HT-29 (cell line): ENCODE measurements around the gene DIAPH3. TPM values are rescaled to one million over a fixed set of nuclear protein-coding genes. Genes with fewer than 3 reads are reported as not detected.

ENCODE experiments used
- DNase-seq: peaks from one replicate; pipeline ENCODE4 v3.0.0-alpha.2; 2015; ENCODE audit warnings: low spot score
- total RNA-seq: library from RNA; depleted of rRNA; stranded (reverse); fragments of >200 nt; shearing (Covaris generic); gene quantifications from 2 replicates; pipeline ENCODE4 v1.2.3, GENCODE V29; 2014

Gene DIAPH3
- total RNA-seq, 1 experiment from 2014 or later = 7.9 TPM

DNA sequence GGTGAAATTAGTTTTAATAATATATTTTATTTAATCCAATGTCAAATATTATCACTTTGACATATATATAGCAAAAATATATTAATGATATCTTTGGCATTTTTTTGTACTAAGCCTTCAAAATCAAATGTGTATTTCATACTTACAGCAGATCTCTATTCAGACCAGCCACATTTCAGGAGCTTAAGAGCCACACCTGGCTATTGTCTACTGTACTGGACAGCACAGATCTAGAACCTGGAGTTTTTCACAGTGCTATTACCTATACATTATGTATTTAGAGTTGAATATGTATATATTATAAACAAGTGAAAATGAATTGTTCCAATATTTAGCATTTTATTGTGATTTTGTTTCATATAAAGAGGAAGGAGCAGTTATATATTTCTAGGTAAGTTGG is 486.3 kb downstream of the DIAPH3 start:
- DNase-seq = no peak

DNA sequence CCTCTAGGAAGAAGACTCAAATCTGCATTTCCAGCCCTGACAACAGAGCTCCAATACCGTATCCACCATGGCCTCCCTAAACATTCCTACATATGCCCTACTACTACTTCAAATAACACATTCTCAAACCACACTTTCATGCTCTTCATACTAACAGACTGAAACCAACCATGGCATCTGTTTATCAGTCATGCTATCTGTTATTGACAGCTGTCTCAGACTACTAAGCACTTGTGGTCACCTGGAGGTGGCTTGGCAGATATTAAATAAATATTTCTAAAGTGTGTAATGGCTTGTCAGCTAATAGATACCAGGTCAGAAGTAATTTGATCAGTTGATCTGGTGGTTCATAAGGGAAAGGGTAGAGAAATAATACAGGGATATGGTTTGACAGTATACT is 489.1 kb downstream of the DIAPH3 start:
- no peak for DNase-seq

DNA sequence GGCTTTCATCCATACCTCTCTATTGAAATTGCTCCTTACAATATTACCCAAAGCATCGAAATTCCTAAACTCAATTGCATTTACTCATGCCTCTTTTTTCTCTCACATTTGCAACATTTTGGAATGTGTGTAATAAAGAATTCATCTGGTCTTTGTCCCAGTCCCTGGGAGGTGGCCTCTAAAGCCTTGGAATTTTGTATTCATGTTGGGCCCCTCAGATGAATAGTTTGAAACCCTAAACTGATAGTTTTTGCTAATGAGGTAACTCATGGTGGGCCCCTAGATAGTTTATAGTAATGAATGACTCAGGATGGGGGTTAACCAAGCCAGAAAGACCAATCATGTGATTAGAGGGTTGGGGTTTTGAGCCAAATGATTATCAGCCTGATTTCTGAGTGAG is 490.4 kb downstream of the DIAPH3 start:
- no peak for DNase-seq

DNA sequence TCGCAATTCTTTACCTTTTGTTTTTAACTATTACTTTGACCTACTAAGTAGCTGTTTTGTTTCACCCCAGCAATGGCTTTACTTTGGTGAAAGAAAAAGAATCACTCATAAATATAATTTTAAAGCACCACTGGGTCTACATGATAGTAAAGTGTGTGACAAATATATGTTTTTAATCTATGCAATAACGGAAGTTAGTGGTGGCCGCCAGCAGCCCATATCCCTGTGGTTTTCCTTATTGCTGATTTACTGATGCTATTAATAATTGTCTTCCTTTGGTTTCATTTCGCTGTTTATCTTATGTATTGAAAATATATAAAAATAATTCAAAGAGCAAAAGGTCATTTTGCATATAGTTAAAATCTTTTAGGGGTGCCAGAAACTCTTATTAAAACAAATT is 491.3 kb downstream of the DIAPH3 start:
- no peak for DNase-seq

DNA sequence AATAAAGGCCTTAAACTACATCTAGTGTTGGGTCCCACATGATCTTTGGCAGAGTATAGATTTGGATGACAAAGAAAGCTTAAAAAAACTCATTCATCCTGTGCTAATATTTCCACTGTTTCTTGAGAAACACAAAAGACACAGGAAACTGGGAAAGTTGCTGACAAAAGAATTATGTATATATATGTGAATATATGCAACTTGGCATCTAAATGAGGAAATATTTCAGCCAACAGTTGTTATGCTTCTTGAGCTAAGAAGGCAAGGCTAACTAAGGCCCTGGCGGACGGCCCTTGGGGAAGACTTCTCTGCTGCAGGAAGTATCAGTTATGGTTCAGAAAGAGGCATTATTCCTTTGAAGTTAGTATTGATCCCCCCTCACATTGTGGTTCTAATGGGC is 491.8 kb downstream of the DIAPH3 start:
- no peak for DNase-seq

DNA sequence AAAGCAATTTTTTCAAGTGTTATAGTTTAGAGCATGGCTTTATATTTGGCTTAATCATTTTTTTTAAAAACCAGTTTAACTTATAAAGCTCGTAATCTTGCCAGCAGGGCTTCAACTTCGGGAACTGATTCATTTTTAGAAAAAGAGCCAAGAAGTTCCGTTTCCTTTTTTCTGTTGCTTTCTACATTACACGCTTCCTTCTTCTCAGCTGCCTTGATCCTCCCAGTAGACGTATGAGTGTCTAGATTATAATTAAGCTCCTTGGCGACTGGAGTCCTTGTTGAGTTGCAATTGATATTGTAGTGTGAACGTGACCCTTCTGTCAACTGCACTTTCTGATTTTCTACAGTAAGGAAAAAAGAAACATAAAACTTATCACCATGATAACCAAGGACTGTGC is 497.2 kb downstream of the DIAPH3 start:
- no peak for DNase-seq

DNA sequence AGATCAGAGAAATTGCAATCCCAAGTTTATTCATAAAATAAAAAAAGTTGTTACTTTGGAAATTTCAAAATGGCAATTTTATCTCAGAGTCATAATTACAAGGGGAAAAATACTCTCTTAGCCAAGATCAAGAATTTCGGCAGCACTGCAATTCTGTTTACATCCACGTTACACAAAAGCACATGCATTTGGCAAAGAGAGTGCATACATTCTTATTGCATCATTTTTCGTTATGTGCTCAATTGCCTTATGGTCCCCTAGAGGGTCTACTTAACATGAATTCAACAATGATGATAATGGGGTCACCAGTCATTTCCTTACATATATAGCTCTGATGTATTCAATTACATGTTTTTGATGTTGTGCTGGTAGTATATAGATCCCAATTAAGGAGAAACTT is 498.0 kb downstream of the DIAPH3 start:
- no peak for DNase-seq

DNA sequence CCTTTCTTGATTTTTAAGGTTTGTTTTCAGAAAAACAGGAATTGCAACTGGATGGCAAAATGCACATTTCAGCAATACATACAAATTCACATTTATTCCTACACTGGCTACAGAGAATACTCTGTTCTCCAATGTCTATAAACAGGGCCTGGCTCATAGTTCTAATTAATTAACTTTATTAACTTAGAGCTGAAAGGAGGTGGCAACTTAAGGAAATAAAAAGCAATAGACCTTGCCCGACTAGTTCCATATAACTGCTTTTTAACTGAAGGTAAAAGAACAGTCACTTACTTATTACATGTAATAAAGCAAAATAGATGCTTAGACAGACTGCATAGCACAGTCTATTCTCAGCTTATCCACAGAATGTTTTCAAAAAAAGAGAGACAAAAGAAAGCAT is 498.5 kb downstream of the DIAPH3 start:
- DNase-seq = no peak

DNA sequence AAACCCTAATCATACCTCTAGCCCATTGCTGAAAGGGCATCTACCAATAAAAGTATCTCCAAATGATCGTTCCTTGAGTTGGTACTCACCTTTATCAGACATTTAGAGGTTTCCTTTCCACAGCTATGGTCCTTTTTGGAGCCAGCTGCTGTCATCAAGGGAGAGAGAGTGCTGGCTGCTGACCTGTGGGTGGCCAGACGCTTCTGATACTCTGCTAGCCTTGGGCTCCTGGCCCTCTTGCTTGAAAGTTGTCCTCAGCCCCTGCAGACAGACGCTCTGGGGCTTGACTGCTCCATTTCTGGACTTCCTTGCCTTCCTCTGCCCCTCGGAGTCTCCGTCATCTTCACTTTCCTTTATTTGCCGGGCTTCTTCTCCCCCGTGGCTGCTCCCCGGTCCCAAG is 499.1 kb downstream of the DIAPH3 start:
- DNase-seq = no peak

DNA sequence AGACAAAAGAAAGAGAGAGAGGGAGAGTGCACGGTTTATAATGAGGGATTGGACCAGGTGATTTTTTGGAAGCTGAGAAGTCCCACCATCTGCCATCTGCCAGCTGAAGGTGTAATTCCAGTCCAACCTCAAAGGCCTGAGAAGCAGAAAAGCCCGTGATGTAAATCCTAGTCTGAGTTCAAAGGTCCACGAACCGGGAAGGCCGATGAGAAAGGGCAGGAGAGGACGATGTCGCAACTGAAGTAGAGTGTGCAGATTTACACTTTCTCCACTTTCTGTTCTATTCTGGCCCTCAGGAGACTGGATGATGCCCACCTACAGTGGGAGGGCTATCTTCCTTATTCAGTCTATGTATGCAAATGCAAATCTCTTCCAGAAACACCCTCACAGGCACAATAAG is 500.0 kb downstream of the DIAPH3 start:
- no peak for DNase-seq

DNA sequence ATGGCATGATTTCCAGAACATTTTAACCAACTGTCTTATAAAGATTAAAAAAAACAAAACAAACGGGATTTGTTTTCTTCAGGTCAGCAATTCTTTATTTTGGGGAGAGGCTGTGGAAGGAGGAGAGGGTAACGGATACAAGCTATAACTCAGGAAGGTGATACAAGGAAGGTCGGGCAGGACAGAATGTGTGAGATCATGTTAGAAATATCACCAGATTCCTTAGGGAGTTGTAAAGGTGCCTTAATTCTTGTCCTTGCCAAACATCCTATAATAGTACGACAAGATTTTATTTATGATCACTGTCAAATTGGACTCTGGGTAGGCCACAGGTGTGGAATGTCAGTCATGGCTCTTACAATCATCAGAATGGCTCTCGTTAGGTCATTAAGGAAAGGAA is 503.1 kb downstream of the DIAPH3 start:
- no peak for DNase-seq

DNA sequence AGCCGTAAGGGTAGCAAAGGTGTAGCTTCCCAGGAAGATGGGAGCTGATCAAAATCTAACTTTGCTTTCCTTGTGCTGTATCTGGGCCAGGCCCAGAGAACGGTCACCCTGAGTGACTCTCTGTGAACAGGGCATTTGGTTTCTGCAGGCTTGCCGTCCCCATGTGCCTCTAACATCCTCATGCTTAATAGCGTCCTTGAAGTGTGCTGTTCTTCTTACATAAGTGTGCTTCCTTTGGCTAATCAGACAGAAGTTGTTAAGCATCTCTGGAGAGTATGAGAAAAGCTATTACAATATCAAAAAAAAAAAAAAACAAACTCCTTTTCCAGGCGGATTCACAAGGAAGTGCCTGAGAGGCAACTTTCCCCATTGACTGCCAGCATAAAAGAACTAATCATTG is 503.7 kb downstream of the DIAPH3 start:
- no peak for DNase-seq

DNA sequence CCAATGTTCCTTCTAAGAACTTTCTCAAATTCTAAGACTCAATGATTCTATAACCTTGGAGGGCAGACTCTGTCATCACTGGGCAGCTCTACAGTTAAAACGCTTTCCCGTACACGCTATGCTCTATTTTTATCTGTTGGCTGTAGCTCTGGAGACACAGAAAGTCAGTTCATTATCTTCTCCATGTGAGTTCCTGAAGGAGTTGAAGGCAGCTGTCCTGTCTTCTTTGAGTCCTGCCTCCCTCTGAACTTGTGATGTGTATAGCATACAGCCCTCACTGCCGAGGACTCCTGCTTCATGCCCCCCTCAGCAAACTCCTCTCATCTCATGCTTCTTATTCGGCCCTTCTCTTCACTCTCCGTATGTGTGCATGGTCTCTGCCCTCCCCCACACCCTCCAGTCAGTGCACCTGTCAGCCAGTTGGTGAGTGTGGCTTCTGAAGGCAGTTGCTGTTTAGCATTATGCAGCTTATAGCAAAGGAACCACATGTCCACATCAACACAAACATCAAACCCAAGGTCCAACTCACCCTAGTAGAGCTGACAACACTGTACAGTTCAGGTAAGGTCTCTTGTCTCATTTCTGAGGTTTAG is 504.9 kb downstream of the DIAPH3 start:
- DNase-seq = no peak

DNA sequence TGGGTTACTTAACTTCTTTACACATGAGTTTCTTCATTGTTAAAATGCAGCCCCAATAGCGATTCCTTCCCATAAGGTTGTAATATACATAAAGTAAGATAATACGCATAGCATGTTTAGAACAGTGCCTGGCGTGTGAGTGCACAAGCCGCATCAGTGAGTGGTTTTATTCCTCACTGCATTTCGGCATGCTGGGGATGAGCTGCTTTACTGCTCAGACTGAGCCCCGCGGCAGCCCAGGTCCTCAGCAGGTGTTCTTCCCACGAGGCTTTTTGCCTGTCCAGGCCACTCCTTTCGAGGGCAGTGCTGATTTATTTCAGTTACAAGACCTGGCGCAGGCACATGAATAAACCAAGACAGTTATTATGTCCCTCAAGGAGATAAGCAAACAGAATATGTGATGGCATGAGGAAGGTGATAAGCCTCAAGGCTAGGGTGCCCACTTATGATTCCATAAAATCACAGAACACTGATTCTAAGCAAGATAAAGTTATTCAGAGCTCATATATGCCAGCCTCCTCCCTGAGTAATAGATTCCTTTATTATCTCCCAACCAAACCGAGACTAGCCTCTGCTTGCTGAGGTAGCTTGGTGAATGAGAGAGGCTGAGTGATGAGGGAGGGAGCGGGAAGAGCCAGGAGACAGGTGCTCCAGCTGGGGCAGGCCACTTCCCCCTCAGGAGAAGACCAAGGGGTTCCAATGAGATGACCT is 505.5 kb downstream of the DIAPH3 start:
- no peak for DNase-seq

DNA sequence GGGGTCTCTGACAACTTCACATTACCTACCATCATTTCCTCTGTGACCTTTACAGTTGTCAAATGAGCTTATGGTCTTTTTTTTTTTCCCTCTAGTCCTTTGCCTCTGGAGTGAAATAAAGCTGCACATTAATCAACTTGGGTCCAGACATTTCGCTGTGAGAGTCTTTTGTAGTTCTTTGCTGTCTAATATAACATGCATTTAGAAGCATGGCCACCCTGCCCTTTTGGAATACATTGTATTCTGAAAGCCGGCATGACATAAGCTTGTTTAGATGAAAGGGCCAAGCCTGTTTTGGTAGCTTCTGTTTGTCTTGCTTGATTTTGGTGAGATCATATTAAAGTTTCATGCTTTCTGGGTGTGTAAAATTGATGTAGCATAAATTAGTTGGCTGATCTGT is 509.8 kb downstream of the DIAPH3 start:
- no peak for DNase-seq

DNA sequence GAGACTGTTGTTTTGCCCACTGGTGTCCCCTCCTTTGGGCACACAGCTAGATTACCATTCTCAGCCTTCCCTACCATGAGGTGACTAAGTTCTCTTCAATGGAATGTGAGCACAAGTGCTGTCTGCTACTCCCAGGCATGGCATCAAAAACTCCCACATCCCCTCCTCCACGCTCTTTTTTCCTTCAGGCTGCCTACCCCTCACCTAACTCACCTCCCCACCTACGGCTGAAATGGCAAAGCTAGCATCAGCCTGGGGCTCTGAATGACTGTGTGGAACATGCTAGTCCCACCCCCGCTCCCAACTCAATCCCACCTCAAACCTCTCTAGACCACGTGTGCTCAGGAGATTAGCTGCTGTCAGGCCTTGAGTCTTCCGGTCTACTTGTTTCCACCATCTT is 512.2 kb downstream of the DIAPH3 start:
- no peak for DNase-seq

DNA sequence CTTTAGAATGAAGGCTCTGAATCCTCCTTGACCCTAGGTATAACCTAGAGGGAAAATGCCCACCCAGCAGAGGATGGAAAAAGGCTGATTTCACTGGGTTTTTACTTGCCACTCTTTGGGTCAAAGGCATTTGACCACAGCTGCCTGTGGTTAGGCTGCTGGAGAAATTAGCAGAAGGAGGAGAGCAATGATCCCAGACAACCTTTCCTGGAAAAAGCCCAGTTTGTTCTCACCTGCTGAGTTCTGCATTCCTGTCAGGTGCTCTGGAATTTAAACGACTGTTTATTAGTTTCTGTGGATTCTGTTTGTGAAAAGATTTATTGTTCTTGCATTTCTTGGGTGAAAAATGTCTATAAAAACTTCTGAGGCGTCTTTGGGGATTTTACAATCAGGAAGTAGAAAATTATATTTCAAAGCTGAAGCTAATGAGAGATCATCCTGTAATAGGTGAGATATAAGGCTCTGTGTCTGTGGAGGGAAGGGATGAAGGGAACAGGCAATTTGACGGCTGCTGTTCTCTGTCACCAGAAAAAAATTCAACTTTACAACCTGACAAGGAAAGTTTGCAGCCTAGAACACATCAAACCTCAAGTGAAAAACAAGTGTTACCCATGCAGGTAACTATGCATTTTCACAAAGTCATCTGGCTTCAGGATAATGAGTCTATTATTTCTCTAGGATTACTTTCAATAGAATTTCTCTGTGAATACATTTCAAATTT is 519.7 kb downstream of the DIAPH3 start:
- peak; percentile 19 for DNase-seq

DNA sequence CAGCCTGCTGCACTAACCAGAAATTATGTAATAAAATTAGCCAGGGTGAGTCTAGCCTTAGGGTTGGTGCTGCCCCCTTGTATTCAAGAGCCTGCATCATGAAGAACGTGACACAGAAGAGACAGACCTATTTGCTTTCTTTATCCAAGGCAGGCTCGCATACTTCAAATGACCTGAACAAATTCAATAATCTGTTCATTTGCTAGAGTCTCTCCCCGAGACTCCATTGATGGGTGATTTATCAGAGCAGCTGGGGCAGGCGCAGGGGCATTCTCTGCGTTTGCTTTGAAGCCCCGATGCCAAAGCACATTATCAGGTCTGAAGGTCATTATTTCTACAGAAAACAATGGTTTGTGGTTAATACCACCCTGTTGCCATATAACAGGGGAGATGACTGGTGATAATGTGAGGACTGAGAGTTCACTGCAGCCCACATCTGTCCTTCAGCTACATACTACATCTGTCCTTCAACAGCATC is 520.3 kb downstream of the DIAPH3 start:
- no peak for DNase-seq

DNA sequence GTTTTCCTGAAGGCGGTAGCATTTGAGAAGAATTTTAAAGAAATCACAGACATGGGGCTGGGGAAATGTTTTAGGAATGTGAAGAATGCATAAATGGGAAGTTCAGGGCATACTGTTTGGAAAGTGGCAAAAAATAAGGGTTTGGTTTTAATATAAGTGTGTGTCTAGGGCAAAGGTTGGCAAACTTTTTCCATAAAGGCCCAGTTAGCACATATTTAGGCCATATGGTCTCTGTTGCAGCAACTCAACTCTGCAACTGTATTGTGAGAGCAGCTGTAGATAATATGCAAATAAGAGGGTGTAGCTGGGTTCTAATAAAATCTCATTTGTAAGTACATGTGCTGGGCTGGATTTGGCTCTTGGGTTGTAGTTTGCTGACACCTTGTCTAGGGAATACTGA is 521.9 kb downstream of the DIAPH3 start:
- no peak for DNase-seq

DNA sequence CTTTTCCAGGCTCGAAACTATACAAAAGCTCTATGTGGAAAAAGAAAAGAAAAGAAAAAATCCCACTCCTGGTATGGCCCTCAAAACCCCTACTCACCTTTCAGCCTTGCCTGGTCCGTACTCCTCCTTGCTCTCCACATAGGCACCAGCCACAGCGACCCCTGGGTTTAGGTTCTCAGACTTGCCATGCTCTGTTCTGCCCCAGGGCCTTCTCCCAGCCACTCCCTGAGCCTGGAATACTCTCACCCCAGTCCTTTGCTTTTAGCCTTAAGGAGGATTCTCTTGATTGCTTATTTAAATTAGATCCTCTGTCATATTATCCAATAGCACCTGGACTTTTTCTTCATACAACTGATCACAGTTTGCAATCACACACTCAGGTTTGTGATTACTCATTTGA is 522.5 kb downstream of the DIAPH3 start:
- DNase-seq = no peak

DNA sequence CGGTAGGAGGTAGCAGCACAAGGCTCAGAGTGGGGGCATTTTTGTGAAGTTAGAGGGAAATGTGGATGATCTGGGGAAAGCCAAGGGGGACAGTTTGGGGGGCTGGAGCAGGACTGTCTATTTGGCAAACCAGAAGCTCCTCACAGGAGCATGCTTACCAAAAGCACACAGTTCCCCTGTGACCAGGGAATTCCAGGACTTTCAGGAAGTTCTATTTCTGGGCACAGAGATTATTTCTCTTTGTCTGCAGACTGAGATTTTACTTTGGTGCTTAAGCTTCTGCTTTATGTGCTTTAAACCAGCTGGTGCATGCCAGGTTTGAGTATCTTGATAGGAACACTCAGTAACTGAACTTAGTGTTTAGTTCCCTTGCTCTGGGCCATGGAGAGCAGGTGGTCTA is 525.3 kb downstream of the DIAPH3 start:
- no peak for DNase-seq

DNA sequence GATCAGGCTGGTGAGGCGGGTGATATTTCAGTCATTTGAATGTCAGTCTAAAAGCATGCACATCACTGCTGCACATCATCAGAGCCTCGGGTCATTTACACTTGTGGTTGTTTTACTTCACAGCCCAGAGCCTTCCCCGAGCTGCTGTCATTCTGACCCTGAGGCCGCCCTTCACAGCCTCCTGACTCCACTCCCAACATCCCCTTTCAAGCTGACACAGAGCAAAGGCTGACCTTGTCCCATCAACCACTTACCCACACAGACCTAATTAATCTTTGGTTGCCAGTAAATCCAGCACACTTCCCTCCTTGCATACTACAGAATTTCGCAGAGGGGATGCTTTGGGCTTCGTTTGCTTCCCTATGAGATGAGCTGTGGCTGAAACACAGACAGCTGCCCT is 528.1 kb downstream of the DIAPH3 start:
- no peak for DNase-seq

DNA sequence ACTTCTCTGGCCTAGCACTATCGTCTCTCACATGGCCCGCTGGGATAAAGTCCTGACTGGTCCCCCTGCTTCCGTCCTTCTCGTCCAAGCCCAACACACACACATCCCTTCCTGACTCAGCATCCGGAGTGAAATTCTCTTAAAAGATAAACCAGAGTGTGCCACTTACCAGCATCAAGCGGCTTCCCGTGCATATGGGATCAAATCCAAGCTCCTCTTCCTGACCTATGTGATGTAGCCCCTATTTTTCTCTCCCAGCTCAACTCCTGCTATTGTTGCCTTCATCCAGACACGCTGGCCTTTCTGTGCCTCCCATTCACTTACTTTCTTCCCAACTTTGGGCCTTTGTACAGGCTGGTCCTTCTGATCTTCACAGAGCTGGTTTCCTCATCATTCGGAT is 530.4 kb downstream of the DIAPH3 start:
- no peak for DNase-seq
